GM18517 (cell line): ENCODE measurements around the gene SLC22A2.
"Not testable (repeated sequence)": the region's sequence is repeated elsewhere in the genome, so short reads cannot be mapped to it uniquely, and the experiment has no call there.

ENCODE experiments used
- ATAC-seq: cut with Tn5 transposase; IDR thresholded peaks from one replicate; pipeline ENCODE4 v1.9.1; 2021; ENCODE audit warnings: mild to moderate bottlenecking, moderate library complexity; ENCODE audit not compliant: unreplicated experiment

Gene SLC22A2

DNA sequence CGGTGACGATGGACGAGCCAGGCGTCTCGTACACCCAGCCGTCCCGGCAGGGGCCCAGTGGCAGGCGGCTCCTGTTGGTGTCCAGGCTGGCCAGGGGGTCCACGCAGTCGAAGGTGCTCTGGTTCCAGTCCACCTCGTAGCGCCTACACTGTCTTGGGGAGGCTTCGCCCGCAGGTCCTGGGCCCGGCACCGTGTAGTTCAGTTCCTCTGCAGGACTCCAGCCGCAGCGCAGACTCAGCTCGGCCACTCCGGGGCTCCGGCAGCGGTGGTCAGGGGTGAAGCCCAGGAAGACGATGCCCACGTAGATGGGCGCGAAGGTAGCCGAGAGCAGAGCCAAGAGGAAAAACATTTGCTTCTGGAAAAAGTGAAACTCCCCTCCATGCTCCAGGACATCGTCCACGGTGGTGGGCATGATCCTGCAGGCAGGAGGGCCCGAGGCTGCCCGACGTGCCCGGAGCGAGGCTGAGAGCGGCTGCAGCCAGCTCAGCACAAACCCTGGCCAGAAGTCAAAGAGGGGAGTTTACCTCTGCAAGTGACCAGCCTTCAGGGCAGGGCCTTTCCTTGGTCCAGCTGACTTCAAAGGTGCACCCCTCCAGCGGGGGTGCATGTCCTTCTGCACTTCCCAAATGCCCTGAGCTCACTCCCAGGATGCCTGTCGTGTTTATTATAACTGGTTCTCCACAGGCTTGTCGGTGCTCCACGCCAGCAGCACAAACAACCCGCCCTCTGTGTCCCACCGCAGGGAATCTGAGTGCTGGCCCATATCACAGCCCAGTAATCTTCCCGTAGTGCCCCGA is at the start of gene SLC22A2:
Gene SLC22A2 (minus strand): TSS at position 476 of the 797 bp plus-strand sequence. CDS start 64 bp downstream, at position 412.
- ATAC-seq, result no peak

DNA sequence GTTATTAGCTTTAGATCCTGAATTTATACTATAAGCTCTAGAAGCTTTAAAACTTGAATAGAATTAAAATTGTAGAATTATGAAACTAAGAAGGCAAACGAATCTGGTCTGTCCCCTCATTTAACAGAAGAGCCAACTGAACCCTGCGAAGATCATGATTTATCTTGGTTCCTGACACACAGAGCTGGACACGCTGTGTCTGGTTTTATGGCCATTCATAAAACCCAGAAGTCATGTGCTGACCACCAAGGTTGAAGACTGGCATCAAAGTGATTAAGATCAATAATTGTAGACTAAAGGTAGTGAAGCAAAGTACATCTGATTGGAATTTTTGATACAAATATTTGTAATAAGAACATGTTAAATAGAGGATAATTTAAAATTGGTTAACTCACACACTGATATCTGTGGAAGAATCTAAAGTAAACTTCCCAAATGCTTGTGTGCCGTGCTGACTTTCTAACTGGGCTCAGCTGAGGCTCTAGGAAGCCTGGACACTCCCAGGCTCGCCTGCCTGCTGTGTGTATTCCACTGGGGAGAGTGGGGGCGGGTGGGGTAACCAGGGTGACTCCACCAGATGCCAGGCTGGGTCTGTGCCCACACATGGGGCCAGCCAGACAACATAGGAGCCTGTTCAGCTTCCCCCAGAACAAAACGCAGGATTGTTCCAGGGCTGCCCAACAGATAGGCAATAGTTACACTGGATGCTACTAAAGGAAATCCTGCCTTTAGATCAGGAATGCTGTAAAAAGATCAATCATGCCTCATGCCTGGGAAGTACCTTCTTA is 47.5 kb upstream of the SLC22A2 start:
- ATAC-seq, result no peak

DNA sequence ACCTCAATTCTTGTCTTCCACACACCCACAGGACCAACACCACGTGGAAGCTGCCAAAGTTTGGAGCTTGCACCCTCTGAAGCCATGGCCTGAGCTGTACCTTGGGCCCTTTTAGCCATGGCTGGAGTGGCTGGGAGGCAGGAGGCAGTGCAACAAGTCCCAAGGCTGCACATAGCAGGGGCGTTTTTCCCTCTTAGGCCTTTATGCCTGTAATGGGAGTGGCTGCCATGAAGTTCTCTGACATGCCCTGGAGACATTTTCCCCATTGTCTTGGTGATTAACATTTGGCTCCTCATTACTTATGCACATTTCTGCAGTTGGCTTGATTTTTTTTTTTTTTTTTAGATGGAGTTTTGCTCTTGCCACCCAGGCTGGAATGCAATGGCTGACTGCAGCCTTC is 45.2 kb upstream of the SLC22A2 start:
- ATAC-seq, result no peak

DNA sequence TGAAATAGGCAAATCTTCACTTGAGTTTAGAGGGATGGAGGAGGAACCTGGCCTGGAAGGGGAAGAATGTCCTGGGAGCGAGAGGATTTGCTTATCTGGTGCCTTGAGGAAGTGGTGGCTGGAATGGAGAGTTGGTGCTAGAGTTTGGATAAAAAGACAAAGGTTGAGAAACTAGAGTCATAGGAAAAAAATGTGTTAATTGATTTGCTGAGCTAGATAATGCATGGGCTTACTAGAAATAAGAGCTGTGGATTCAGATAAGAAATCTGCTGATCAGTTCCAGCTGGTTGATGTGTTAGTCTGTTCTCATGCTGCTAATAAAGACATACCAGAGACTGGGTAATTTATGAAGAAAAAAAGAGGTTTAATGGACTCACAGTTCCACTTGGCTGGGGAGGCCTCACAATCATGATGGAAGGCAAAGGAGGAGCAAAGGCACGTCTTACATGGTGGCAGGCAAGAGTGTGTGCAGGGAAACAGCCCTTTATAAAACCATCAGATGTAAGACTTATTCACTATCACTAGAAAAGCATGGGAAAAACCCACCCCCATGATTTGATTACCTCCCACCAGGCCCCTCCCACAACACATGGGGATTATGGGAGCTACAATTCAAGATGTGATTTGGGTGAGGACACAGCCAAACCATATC is 43.9 kb upstream of the SLC22A2 start:
- not testable (repeated sequence) for ATAC-seq

DNA sequence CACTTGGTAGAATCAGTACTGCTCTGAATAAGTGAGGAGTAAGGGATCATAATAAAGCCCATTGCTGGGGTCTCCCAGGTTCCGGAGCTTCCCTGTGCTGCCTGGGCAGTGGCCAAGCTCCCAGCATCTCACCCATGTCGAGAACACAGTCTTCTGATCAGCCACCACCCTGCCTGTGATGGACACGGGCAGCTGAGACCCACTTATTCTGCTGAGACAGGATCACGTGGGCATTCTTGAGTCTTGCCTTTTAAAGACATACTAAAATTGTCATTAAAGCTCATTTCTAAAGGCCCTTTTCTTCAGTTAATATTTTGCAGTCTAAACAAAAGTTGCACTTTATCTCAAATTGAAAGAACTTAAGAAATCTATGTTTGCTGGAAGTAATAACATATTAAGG is 42.7 kb upstream of the SLC22A2 start:
- no peak for ATAC-seq

DNA sequence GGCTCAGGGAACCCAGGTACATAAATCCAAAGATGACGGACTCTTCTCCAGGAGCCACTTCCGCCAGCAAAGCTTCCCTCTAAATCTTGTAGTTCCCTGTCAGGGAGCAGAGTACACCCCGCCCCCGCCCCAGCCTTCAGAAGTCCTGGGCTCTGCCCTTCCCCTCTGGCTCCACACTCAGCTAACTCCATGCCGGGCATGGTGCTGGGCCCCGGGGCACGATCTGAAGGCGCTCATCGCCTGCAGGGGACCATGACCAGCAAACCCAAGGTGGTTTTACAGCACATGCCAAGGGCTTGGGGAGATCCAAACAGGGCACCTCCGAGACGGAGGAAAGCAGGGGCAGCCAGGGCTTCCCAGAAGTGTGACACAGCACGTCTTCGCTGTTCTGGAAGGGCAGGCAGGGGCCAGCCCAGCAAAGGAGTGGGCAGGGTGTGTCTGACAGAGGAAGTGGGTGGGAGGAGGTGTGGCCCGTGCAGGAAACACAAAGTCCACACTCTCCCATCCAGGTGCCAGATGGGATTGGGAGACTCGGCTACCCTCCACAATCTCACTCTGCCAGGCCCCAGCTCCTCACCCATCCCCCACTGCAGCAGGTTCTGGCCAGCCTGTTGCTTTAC is 41.6 kb upstream of the SLC22A2 start:
- no peak for ATAC-seq

DNA sequence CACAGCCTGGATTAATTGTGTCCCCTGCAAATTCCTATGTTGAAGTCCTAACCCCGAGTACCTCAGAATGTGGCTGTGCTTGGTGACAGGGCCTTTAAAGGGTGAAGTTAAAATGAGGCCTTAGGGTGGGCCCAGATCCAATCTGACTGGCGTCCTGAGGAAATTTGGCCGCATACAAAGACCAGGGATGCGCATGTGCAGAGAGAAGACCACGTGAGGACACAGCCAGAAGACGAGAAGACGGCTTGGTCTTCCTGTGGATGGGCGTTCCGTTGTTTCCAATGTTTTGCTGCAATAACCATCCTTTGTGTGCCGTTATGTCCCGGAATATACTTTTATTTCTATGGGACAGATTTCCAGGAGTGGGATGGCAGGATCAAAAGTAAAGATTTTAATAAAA is 40.9 kb upstream of the SLC22A2 start:
- ATAC-seq, result no peak

DNA sequence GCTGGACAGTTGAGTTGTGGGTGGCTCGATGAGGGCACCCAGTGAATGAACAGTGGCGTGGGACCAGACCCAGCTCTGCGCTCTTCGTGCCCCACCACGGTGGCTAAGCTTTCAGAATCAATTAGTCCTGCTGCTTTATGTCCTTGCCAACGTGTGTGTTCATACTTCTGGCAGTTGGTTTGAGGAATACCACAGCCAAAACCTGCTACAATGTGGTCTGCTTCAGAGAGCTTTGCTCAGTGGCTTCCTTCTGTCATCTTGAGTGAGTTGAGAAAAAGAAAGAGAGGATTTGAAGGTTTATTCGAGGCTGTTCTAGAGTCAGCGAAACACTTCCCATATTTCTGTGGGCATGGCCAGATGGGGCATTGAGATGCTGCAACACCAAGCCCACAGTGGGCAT is 39.5 kb upstream of the SLC22A2 start:
- ATAC-seq, result no peak

DNA sequence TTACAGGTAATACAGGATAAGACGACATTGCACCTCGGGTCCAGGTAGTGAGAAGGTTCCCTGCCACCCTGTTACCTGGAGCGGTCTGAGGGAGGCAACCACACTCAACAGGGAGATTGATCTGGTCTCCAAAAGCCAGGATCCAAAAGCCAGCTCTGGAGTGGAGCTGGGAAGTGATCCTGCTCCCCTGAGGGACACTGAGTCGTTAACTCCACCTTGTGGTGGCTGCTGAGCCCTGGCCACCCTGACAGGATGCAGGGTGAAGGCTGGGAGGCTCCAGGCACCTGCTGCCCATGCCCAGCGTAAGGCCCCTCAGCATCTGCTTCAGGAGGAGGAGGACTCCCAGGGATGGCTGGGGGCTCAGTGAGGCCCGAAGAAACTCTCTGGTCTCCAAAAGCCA is 38.7 kb upstream of the SLC22A2 start:
- ATAC-seq, result no peak

DNA sequence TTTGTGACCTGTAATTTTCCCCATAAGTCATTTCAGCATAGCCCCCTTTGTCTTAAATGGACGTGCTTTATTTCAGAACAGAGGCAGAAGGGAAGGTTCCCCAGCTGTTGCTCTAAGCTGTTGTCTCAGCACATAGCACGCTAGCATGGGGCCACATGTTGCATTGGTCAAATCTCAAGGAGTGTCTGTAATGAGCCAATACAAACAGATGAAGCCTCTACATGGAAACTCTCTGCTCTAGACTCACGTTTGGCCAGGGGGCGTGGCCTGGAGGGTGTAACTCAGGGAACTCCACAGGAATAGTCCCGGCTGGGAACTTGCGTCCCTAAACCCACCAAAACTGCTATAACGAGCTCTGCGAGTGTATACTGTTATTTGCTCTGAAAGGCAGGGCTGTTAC is 35.2 kb upstream of the SLC22A2 start:
- no peak for ATAC-seq

DNA sequence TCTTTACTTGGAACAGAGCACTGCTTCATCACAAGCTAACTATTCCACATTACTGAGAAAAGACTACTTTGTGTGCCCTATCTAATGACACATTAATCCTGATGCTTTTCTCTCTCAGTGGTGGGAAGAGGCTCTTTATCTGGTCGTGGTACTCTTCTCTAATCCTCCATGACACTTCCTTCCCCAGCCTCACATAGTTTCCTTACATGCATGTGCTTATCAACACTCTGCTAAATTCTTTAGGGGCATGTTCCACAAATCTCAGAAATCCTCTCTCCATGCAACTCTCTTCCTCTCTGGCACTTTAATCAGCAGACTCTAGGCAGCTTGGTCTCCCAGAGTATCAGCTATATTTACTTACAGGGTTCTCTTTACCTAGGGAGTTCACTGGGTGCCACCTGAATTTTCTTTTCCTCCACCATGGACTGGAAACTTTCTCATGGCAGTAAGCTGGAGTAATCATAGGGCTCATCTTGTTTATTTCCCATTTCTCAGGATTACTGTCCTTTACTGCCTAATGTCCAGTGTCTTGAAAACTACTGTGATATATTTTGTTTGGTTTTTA is 27.0 kb upstream of the SLC22A2 start:
- no peak for ATAC-seq

DNA sequence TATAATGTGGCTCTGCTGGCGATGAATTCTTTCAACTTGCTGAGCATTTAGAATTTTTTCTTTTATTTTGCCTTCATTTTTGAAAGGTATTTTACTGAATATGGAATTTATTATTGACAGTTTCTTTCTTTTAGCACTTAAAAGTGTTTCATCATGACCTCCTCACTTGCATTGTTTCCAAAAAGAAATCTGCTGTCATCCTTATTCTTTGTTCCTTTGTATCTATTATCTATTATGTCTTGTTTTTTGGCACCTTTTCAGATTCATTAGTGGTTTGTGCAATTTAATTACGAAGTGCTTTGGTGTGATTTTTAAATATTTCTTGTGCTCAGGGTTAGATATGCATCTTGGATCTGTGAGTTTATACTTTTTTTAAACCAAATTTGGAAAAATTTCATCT is 26.0 kb upstream of the SLC22A2 start:
- ATAC-seq, result no peak

DNA sequence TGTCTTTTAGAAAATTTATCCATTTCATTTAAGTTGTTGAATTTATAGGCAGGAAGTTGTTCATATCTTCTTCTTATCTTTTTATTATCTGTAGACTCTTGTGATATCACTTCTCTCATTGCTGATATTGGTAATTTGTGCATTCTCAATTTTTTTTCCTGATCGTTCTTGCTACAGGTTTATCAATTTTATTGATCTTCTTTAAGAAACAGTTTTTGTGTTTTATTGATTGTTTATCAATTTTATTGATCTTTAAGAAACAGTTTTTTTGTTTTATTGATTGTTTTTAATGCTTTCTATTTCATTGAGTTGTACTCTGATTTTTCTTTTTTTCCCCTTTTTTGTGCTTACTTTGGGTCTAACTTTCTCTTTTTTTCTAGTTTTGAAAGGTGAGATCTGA is 23.8 kb upstream of the SLC22A2 start:
- ATAC-seq, result no peak

DNA sequence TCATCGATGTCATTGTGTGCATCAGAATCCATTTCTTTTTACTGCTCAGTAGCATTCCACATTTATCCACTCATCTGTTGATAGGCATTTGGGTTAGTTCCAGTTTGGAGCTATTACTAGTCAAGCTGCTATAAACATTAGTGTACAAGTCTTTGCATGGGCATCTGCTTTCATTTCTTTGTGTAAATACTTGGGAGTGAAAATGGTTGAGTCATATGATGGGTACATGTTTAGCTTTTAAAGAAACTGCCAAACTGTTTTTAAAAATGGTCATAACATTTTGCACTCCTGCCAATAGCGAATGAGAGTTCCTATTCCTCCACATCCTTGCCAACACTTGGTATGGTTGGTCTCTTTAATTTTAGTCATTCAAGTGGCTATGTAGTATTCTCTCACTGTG is 21.2 kb upstream of the SLC22A2 start:
- no peak for ATAC-seq

DNA sequence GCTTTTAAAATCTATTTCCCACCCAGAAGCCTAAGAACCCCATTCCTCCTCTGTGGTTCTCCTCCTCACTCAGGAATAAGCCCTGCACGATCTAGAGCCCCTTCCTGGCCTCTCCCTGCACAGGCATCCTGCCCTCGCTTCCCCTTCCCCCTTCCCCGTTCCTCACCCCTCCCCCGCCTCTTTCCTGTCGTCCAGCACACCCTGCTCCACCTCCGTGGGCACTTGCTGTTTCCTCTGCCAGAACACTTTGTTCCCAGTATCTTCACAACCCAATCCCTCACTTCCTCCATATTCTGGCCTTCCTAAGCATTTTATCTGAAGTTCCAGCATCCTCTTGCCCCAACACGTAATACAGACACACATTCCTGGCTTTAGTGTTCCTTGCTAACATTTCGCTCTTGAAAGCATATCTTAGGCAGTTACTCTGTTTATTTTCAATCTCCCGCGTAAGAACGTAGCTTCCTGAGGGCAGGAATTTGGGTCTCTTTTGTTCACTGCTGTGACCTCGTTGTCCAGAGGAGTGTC is 20.2 kb upstream of the SLC22A2 start:
- no peak for ATAC-seq

DNA sequence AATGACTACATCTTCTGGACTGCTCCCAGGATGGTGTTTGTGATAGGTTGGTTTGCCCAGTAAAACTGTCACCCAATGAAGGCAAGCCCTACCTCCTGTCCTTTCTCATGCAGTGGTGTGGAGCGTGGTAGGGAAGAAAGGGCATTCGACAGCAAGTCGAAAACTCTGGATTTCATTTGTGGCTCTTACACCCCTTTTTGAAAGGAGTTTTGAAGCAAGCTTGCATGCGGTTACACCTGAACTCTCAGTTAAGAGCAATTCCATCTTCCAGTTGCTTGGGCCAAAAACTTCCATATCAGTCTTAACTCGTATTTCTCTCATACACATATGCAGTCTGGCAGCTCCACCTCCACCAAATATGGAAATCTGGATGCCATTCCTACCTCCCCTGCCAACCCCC is 19.7 kb upstream of the SLC22A2 start:
- ATAC-seq, result no peak

DNA sequence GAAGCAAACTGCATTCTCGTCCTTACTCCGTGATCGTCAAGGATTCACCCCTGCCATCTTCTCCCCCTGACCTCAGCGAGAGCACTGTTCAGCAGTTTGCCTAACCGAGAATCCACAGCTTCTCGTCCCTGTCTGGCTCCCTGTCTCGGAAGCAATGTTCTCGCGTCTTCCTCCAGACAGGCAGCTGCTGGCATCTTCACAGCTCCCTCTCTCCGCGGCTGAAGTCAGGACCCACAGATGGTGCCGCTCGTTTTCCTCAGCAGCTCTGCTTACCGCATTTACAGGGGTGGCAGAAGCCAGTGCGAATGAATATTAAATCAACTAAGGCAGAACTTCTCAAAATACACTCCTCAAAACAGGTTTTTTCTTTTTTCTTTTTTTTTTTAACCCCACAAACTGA is 18.9 kb upstream of the SLC22A2 start:
- no peak for ATAC-seq

DNA sequence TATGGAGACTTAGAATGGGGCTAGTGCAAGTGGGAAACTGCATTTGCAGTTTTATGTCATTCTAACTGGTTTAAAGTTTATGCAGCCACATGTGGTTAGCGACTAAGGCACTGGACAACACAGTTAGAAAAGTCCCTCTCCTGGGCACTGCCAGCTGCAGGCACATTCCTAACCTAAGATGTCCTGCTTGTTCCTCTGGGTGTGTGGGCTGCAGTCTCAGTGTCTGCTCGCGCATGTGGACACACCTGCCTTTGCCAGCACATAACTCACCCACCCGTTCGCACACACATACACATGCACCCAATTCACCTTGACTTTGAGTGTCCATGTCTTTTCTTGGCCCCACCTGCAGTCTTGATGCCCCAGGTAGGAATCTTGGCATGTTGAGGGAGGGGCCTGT is 18.5 kb upstream of the SLC22A2 start:
- ATAC-seq, result no peak

DNA sequence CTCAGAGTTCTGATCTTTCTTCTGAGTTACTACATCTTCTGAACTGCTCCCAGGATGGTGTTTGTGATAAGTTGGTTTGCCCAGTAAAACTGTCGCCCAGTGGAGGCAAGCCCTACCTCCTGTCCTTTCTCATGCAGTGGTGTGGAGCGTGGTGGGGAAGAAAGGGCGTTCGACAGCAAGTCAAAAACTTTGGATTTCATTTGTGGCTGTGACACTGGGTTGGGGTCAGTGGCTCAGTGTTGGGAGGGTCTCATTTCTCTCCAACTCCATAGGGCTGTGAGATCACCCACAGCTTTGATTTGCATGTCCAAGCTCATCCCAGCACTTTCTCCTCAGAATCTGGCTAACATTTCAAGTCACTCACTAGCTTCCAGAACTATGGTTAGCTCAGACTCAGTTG is 17.5 kb upstream of the SLC22A2 start:
- ATAC-seq, result no peak

DNA sequence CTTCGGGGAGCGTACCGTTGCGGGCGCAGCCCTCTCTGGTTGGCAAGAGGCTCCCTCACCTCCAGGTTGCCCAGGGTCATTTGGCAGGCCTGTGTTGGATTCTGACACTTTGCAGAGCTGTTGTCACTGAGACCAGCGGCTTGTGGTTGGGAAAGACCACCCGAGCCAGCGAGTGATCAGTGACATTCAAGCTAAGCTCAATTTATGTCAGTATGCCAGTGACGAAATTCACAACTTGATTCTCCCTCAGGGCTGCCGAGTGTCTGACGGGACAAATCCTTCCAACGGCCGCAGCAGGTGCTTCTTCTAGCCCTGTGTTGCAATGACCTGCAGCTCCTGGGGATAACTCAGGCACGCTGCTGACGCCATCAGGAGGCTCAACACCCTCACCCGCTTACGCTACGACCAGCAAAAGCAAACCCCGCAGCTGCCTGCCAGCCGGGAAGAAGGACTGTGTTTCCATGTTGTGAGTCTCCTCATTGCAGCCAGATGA is 16.9 kb upstream of the SLC22A2 start:
- no peak for ATAC-seq
